ENCODE data around the gene ATOH8.
A peak's percentile ranks its signal among the peaks of the same experiment; 100 is the strongest.

The ATOH8 gene

DNA sequence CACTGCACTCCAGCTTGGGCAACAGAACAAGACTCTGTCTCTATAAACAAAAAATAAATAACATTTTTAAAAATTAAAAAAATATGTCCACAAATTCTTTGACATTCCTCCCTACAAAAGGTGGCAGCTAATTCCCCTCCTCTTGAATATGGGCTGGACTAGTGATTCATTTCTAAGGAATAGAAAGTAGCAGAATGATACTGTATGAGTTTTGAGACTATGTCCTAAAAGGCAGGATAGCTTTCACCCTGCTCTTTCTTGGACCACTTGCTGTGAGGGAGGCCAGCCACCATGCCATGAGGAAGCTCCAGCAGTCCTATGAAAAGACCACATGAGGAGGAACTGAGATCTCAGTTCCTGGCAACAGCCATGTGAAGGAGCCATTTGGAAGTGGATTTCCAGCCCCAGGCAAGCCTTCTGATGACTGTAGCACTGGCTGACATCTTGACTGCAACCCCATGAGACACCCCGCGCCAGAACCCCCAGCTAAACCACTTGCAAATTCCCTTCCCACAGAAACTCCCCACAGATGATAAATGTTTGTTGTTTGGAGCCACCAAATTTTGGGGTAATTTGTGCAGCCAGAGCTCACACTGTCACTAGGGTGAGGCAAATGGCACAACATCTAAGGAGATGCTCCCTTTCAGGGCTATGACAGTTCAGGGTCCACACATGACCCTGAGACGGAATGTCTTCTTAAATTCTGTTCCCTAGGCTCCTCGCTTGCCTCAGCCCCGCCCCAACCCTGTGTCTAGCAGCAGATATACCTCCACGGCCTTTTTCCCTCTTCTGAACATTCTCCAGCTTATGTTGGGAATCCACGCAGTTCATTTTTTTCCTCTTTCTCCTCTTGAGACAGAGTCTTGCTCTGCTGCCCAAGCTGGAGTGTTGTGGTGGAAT is 17.1 kb upstream of the ATOH8 start:
- DNase-seq = no peak

- no peak for DNase-seq
Observed at GRCh38 chr2:85737481-85737880, 16.3 kb upstream of the ATOH8 start.

DNA sequence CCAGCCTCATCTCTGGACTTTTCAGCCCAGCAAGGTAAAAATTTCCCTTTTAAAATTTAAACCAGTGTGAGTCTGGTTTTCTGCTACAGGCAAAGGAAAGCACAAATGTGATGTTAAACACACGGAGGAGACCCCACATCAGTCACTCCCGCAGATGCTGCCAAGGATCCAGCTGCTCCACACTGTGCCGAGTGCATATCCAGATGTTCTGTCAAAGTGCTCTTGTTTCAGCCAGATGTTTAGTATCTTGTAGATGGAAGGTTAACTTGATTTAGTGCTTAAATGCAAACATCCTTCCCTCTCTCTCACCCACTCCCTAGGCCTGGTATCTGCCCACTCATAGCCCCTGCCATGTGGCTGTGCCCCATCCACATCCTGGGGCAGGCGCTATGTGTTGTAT is 15.8 kb upstream of the ATOH8 start:
- DNase-seq = no peak

DNA sequence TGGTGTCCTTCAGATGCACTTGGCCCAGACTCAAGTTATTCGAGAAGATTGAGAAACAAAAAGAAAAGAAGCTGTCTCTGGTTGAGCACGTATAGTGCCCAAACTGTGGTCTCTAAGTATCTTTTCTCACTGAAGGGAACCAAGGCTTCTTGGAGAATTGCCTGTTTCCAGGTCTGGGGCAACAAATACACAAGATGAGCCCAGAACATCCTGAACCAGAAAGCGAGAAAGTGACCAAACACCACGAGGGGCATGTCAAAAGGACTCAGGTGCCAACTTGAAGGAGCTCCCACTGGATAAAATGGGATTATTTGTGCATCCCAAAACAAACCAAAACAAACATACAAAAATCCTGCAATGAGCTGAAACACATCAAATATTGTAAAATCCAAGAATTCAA is 13.6 kb upstream of the ATOH8 start:
- no peak for DNase-seq

GRCh38 chr2:85741211-85741832 is 12.5 kb upstream of the ATOH8 start:
- no peak for DNase-seq

DNA sequence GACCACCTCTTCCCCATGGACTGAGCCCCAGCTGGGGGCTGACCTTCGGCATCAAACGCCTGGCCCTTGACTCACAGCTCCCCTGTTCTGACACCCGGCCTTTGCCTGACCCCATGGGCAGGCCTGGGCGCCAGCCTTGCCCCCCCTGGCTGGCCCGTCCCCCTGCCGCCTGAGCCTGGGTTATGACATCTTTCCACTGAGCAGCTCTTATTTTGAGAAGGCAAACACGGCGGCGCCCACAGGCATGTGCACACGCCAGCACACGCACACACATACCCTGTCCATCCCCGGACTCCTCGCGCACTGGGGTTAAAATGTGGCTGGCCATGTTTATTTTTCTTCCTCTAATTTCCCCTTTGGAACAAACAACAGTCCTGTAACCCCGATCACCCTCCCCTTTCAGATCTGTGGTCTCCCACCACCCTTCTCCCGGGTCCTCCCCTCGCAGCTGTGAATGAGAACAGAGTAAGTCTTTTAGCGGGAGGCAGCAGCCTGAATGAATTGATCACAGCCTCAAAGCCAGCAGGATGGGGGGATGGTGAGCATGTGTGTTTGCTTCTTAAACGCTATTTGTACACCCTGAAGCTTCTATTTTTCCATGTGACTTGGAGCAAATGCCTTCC is 11.8 kb upstream of the ATOH8 start:
- DNase-seq = peak; percentile 67

GRCh38 chr2:85743304-85743978 is 10.3 kb upstream of the ATOH8 start:
- DNase-seq = no peak

- DNase-seq = no peak
Observed at GRCh38 chr2:85744055-85744454, 9.7 kb upstream of the ATOH8 start.

DNA sequence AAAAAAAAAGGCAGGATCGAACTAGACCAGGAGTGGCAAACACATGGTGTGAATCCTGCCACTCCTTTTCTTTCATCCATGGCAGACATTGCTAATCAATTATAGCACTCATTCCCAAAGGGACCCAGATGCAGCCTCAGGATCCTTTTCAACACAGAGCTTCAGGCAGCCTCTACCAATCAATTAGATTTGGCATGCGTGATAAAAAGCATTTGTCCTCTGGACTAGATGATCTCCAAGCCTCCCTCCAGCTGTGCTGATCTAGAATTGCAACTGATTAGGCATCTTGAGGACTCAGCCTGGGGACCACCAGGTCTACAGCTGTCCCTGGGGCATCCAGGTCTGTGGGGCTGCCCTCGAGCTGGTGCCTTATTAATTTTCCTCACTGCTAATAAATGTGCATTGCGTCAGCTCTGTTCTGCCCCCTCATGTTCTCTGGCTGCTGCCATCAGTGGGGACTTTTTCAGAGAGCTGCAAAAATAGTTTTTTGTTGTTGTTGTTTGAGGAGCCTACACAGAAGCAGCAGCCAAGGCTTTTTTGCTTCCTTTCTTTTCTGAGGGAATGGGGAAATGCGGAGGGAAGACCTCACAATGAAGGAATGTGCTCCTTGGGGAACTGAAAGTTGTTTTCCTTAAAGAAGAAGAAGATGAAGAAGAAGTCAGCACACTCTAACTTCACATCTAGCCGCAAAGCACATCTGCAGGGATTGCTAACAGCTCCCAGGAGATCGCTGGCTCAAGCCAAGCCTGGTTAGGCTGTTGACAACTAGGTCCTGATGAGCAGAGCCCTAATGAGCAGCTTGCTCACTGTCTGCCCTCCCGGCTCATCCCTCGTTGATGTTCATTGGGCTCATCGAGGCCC is 8.8 kb upstream of the ATOH8 start:
- DNase-seq = peak; percentile 43

DNA sequence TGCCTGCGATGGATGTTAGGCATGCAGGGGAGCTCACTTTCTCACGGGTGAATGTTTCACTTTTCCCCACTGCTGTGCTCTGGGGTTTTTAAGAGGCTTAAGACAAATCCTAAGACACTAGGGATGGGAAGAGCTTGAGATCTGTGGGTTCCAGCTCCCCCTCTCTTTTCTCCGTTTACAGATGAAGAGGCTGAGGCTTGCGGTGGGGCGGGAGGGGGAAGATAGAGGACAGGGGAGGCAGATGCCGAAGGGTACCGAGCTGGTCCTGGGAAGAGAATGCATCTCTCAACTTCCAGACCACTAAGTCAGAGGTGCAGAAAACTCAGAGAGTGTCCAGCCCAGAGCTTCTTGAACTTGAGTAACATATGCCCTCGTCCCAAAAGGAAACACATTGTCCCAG is 8.2 kb upstream of the ATOH8 start:
- no peak for DNase-seq

GRCh38 chr2:85746321-85747004 is 7.3 kb upstream of the ATOH8 start:
- DNase-seq = no peak

GRCh38 chr2:85747441-85747840 is 6.3 kb upstream of the ATOH8 start:
- DNase-seq = no peak

DNA sequence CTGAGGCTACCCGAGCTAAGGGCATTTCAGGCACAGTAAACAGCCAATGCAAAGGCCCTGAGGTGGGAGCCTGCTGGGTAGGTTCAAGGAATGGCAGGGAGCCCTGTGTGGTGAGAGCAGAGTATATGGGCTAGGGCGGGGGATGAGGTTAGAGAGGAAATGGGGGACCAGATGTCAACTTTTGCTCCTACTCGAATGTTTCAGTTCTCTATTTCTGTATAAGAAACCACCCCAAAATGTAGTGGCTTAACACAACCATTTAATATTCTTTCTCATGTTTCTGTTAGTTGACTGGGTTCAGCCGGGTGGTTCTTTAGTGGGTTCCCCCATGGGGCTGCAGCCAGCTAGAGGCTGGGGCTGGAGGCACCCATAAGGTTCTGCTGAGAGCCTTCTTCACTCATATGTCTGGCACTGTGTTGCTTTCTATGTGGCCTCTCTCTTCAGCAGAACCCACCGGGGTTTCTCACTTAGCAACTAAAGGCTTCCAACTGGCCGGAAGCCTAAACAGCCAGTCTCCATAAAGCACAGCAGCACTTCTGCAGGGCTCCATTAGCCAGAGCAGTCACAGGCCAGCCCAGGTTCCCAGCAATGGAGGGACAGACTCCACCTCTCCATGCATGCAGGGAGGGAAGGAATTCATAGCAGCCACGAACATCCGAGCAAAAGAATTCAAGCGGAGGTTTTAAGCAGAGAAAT is 5.6 kb upstream of the ATOH8 start:
- DNase-seq = no peak

DNA sequence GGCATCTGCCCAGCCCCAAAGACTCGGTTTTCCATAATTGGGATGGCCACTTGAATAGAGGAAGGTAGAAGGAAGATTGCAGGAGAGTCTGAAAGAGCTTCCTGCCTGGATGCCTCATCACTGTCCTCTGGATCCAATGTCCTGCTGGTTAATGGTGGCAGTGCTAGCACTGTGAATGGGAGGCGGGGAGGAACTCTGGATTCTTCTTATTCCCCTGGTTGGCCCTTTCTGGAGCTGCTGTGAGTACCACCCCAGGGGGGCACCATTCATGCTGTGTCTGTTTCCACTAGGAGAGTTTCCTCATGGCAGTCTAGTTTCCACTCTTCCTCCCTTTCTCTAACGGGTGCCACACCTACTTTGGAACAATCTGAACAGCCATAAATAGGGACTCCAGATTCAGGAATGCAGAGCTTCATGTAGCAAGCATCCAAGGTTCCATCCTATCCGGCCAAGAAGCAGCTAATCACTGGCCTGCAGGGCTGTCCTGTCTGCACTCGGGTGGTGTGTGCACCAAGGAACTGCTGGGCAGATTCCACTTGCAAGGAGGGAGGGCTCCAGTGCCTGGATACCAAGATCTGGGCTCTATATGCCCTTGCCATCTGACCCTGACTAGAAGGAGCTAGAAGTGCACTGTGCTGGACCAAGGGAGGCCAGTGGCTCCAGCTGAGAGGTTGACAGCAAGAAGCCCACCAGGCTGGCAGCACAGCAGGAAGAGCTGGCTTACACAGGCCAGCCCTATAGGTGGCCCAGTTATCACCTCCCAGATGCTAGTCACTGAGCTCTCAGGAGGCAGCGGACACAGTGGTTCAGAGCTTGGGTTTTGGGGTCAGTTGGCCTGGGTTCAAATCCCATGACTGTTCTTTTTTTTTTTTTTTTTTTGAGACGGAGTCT is 4.6 kb upstream of the ATOH8 start:
- DNase-seq = no peak

DNA sequence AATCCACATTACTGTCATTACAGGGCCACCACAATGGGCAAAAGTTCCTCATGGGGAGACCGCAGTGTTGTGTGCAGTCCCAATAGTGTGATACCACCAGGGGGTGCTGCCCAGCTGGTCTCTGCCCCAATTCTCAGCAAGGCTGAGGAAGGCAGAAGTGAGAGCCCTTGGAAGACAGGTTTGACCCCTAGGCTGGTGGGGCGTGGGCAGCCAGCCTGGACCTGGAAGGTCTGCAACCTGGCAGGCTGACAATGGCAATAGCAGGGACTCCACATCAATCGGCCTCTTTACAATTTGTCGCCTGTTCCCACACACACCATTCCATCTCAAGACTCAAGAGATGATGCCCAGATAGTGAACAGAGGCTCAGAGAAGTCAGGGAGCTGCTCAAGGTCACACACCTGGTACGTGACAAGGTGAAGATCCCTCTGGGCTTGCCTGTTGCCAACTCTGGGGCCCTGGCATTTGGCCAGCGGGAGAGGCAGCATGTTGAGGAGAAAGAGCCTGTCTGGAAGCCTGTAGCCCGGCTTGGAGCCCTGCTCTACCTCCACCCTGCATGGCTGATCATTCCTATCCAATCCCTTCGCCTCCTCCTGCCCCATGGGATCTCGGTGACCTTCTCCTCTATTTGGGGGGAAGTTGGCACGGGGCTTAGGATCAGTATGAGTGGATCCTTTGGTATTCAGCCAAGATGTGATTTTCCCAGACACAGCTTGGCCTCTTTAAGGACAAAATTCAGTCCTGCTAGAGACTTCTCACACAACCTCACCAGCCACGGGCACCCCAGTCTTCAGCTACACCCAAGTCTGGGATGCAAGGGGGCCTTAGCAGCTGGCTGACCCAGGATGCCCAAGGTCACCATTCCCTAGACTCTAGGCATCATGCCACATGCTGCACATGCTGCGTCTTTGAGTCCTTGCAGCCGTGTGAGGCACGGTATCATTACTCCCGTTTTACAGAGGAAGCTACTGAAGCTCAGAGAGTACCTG is 2.9 kb upstream of the ATOH8 start:
- DNase-seq = peak; percentile 47

- DNase-seq = no peak
Observed at GRCh38 chr2:85751627-85752026, 2.2 kb upstream of the ATOH8 start.

GRCh38 chr2:85753035-85753524 is 711 bp upstream of the ATOH8 start:
- DNase-seq = no peak

GRCh38 chr2:85754313-85755095 is 713 bp downstream of the ATOH8 start:
- no peak for DNase-seq
